Medulla oblongata (tissue), 1 donor: ENCODE measurements around the gene CUL2.
A peak's percentile ranks its signal among the peaks of the same experiment; 100 is the strongest.
"Not testable (repeated sequence)": the region's sequence is repeated elsewhere in the genome, so short reads cannot be mapped to it uniquely, and the experiment has no call there.

Experiments used
- DNase-seq: peaks from one replicate; pipeline ENCODE4 v3.0.0-alpha.2; 2015; ENCODE audit errors: extremely low spot score

Gene CUL2

GRCh38 chr10:35090162-35090954 is at the start of gene CUL2:
Gene CUL2, minus strand, starts transcription at chr10:35090341. Its CDS starts 19,024 bp downstream, at chr10:35071317.
- DNase-seq = peak; percentile 94

DNA sequence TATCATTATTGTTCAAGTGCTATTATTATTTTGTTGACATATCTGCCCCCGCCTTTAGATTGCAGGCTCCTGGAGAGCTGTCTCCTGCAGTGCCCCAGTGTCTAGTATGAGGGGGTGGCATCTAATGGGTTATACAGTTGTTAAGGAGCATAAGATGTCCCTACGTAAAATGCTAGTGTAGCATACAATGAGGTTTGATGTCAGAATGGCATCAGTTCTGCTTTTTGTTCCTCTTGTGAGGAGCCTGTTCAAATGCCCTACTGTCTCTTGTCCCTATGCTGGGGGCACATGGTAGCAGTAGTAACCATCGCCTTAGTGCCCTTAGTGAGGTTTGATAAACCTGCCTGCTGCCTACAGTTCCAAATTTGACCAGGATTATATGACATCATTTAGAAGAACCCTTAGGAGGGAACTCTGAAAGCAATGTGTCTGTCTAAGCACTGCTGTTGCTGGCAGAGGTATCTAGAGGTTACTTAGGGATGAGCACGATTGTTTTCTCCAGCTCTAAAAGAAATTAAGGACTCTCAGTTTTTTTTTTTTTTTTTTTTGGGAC is 46.2 kb upstream of the CUL2 start:
- no peak for DNase-seq

- no peak for DNase-seq
These were observed 45.7 kb upstream of the CUL2 start for GRCh38 chr10:35135861-35136260.

- DNase-seq = no peak
These were observed 43.4 kb upstream of the CUL2 start for GRCh38 chr10:35133586-35133985.

GRCh38 chr10:35132727-35133126 is 42.6 kb upstream of the CUL2 start:
- DNase-seq = no peak

DNA sequence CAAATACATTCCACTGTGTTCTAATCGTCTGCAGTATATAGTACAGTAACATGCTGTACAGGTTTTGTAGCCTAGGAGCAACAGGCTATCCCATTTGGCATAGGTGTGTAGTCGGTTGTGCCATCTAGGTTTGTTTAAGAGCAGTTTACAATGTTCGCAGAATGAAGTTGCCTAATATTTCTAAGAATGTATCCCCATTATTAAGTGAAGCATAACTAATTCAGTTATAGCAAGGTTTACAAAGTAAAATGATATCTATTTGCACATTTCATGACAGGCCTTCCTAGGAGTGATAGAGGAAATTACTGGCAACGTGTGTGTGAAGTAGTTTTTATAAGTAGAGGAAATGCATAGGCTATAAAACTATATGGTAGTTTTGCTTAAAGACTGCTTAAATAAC is 40.5 kb upstream of the CUL2 start:
- no peak for DNase-seq

GRCh38 chr10:35129185-35129674 is 39.1 kb upstream of the CUL2 start:
- no peak for DNase-seq

DNA sequence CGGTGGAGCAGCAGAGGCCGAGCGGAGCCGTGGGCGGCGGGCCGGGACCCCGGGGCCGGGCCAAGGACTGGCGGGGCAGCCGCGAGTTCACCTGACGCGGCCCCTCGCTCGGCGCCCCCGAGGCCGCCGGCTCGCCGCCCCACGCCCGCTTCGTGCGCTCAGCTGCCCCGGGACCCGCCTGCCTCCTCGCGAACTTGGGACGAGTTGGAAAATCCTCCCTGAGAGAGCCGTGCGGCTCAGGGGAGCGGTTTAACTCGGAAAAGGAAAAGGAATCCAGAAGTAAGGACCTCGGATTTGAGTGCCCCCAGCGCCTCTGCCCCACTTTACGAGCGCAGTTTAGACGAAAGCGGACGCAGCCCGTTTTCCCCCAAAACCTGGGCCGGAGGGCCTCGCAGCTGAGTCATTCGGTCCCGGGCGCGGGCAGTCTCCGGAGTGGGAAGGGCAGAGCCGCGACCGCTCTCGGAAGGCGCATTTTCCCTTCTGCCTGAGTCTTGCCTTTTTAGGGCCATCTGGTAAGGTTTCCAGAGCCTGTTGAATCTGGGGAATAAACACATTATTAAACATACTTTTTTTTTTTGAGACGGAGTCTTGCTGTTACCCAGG is 37.2 kb upstream of the CUL2 start:
- DNase-seq = peak; percentile 44

GRCh38 chr10:35126530-35127288 is 36.6 kb upstream of the CUL2 start, which contains the start of gene CREM:
Gene CREM, plus strand, starts transcription at chr10:35126846. Its CDS starts 10,990 bp downstream, at chr10:35137836.
- peak; percentile 97 for DNase-seq

DNA sequence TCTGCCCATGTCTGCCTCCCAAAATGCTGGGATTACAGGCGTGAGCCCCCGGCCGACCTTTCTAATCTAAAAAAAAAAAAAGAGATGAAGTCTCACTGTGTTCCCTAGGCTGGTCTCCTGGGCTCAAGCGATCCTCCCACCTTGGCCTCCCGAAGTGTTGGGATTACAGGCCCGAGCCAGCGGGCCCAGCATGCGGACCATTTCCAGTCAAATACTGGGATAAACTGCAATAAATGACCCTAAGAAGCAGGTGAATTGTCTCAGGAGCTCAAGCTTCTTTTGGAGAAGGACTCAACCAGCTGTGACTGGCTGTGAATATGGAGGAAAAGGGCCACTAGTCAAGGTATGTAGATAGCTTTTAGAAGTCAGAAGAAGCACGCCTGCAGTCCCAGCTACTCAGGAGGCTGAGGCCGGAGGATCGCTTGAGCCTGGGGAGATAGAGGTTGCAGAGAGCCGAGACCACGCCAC is 36.0 kb upstream of the CUL2 start:
- no peak for DNase-seq

GRCh38 chr10:35124540-35124939 is 34.4 kb upstream of the CUL2 start:
- DNase-seq = no peak

- no peak for DNase-seq
These were observed 29.2 kb upstream of the CUL2 start for GRCh38 chr10:35119378-35119777.

- DNase-seq = no peak
These were observed 22.4 kb upstream of the CUL2 start for GRCh38 chr10:35112571-35112970.

DNA sequence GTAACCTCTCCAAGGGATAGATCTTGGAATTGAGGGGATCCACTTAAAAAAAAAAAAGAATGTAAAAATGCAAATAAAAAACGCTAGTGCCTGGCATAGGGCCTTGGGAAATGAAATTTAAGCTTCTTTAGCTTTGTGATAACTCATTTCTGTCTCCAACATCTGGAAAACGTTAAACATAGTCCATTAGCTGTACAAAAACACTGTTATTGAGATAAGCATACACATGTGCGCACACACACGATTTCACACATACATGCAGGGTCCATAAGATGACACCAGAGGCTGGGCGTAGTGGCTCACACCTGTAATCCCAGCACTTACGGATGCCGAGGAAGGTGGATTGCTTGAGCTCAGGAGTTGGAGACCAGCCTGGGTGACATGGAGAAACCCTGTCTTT is 13.7 kb upstream of the CUL2 start:
- no peak for DNase-seq

DNA sequence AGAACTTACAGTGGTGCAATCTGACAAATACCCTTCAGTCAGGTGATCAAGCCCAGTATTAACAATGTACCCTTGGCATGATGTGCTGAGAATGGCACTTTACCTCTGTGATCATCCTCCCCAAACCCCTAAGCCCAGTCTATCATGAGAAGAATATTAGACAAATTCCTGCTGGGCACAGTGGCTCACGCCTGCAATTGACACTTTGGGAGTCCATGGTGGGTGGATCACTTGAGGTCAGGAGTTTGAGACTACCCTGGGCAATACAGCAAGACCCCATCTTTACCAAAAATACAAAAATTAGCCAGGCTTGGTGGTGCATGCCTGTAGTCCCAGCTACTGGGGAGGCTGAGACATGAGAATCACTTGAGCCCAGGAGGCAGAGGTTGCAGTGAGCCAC is 7.4 kb upstream of the CUL2 start:
- no peak for DNase-seq

GRCh38 chr10:35096312-35096711 is 6.2 kb upstream of the CUL2 start:
- no peak for DNase-seq

- no peak for DNase-seq
These were observed 2.7 kb upstream of the CUL2 start for GRCh38 chr10:35092851-35093250.

DNA sequence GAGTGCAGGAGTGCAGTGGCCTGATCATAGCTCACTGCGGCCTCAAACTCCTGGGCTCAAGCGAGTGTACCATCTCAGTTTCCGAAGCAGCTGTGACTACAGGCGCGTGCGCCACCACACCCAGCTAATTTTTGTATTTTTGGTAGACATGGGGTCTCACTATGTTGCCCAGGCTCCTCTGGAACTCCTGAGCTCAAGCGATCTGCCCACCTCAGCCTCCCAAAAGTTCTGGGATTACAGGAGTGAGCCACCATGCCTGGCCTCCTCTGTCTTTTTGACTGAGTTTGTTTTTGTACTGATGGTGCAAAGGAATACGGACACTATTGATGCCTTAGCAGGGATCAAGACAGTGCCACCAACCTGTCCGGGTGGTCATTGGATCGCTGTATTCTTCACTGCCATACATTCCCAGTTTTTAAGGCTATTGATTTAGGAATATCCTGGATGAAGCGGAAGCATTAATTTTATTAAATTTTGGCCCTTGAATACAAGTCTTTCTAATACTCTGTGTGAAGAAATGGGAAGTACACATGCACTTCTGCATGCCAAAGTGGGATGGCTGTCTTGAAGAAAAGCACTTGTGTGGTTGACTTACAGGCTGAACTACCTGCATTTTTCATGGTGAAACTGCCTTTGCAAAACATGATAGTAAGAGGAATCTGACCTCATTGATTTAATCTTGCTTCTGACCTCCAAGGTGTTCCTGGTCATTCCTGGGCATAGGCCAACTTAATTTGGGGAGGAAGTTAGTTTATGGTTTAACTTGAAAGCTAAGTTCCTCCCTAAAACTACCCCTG is 2.1 kb upstream of the CUL2 start:
- no peak for DNase-seq

- peak; percentile 15 for DNase-seq
These were observed 455 bp downstream of the CUL2 start for GRCh38 chr10:35089611-35090161.

GRCh38 chr10:35083242-35083641 is 6.9 kb downstream of the CUL2 start:
- no peak for DNase-seq

DNA sequence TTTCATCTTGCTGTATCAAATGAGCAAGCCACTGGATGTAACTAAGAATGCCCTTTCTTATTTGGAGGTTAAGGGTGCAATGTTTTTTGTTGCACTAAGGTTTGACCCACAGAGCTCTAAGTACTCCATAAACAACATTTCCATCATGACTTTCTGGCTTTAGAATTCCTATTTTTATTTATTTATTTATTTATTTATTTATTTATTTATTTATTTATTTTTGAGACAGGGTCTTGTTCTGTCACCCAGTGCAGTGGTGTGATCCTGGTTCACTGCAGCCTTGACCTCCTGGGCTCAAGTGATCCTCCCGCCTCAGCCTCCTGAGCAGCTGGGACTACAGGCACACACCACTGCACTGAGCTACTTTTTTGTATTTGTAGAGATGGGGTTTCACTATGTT is 9.9 kb downstream of the CUL2 start:
- DNase-seq = not testable (repeated sequence)
